Smooth muscle cell (in vitro differentiated cells): ENCODE results near the gene ZBTB16. TPM values are rescaled to one million over a fixed set of nuclear protein-coding genes. Genes with fewer than 3 reads are reported as not detected.

Source experiments
- DNase-seq: peaks from one replicate; lab custom pipeline; 2025; ENCODE audit not compliant: unreplicated experiment; lab: John Stamatoyannopoulos, UW
- H2AFZ ChIP-seq: fragments of 200-600 bp; sonication (generic); 2 replicates; pipeline ENCODE4 v1.6.0; 2016; ENCODE audit warnings: antibody characterized with exemption, low read depth, mild to moderate bottlenecking
- H3F3A ChIP-seq: fragments of 200-600 bp; sonication (generic); 2 replicates; pipeline ENCODE4 v1.6.0; 2017; ENCODE audit warnings: antibody characterized with exemption, low read depth
- H3K27ac ChIP-seq: fragments of 200-600 bp; sonication (generic); 2 replicates; pipeline ENCODE4 v1.5.1; 2016; ENCODE audit warnings: low read depth, mild to moderate bottlenecking
- H3K27me3 ChIP-seq: fragments of 200-600 bp; sonication (generic); 2 replicates; pipeline ENCODE4 v1.6.1; 2016; ENCODE audit warnings: low read depth, mild to moderate bottlenecking
- H3K36me3 ChIP-seq: fragments of 200-600 bp; sonication (generic); 2 replicates; pipeline ENCODE4 v1.5.1; 2016; ENCODE audit warnings: low read depth
- H3K4me1 ChIP-seq: fragments of 200-600 bp; sonication (generic); 2 replicates; pipeline ENCODE4 v1.5.1; 2016; ENCODE audit warnings: low read depth
- H3K4me2 ChIP-seq: fragments of 200-600 bp; sonication (generic); 2 replicates; pipeline ENCODE4 v1.6.0; 2016; ENCODE audit warnings: mild to moderate bottlenecking
- H3K4me3 ChIP-seq: fragments of 200-600 bp; sonication (generic); 2 replicates; pipeline ENCODE4 v1.5.1; 2016; ENCODE audit warnings: mild to moderate bottlenecking
- H3K79me2 ChIP-seq: fragments of 200-600 bp; sonication (generic); 2 replicates; pipeline ENCODE4 v1.6.0; 2016; ENCODE audit warnings: low read depth, mild to moderate bottlenecking
- H3K9ac ChIP-seq: fragments of 200-600 bp; sonication (generic); 2 replicates; pipeline ENCODE4 v1.6.0; 2016; ENCODE audit warnings: low read depth
- H3K9me3 ChIP-seq: fragments of 200-600 bp; sonication (generic); replicated peaks from 2 replicates; pipeline ENCODE4 v1.5.1; 2016; ENCODE audit warnings: low read depth
- H4K20me1 ChIP-seq: fragments of 200-600 bp; sonication (generic); 2 replicates; pipeline ENCODE4 v1.6.0; 2016; ENCODE audit warnings: low read depth
- WGBS: methylation state at CpG from one replicate; pipeline ENCODE4 v1.1.7; 2016; ENCODE audit warnings: low lambda C conversion rate; 5-methylcytosine and 5-hydroxymethylcytosine counted together
- polyA plus RNA-seq: library from polyadenylated mRNA; unstranded; fragments of >200 nt; fragmentation: Nextera tagmentation; extraction: Ambion mirVana; gene quantifications from 2 replicates; pipeline ENCODE4 v1.2.1, GENCODE V29; 2016
- total RNA-seq: library from RNA; depleted of rRNA; stranded (reverse); fragments of >200 nt; gene quantifications from 2 replicates; pipeline ENCODE4 v1.2.3, GENCODE V29; 2014
- TF ChIP-seq, protein P1 (sequence below): fragments of 200-600 bp; sonication (generic); IDR thresholded peaks from 2 replicates; pipeline ENCODE4 v1.5.1; 2017; ENCODE audit warnings: borderline replicate concordance, mild to moderate bottlenecking, antibody characterized with exemption; ENCODE audit not compliant: insufficient read depth, poor library complexity, severe bottlenecking

ZBTB16 gene
- total and polyA plus RNA-seq, 2 experiments from 2014 or later: not detected

DNA sequence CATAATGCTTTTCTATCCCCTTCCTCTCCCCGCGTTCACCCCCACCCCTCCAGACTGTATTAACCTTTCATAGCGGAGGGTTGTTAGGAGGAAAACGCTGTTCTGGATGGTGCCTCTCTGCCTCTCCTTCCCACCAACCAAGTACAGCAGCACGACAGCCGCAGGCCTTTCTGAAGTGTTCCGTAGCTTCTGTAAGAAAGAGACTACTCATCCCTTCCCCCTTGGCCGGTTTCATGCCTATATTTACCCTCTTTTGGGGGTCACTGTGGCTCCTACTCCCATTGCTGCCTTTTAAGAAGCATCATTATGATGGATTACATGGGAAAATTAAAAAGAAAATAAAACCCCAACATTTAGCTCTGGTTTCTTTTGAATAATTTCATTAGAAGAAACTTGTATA is 46.5 kb downstream of the ZBTB16 start:
- WGBS: 90% methylated on average over 8 of the region's 8 CpGs

DNA sequence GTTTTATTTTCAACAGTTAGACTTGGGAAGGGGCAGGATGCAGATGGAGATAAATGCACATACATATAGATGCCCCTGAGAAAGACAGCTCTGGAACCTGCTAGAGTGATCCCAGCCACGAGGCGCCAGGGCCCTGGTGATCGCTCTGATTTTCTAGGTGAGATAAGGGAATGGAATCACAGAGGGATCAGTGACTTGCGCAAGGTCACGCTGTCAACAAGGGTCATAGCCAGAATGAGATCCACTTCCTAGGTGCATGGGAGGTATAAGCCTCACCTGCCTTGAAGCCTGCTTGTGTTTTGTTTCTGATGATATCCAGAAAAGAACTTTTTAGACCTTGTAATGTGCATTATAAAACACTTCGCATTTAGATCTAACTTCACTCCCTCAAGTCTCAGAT is 47.5 kb downstream of the ZBTB16 start:
- H3F3A ChIP-seq: no peaks in the 10 kb centered on the region
- H2AFZ ChIP-seq: no peak overlapping the region
- H3K9me3 ChIP-seq: no peaks in the 10 kb centered on the region
- no peaks in the 10 kb centered on the region for H3K79me2 ChIP-seq
- no peaks in the 10 kb centered on the region for H3K36me3 ChIP-seq
- 91% methylated on average over 6 of the region's 6 CpGs for WGBS
- H3K4me1 ChIP-seq: peaks cover 30% of the 10 kb centered on the region
- no peak for DNase-seq
- TF ChIP-seq, protein P1, sequence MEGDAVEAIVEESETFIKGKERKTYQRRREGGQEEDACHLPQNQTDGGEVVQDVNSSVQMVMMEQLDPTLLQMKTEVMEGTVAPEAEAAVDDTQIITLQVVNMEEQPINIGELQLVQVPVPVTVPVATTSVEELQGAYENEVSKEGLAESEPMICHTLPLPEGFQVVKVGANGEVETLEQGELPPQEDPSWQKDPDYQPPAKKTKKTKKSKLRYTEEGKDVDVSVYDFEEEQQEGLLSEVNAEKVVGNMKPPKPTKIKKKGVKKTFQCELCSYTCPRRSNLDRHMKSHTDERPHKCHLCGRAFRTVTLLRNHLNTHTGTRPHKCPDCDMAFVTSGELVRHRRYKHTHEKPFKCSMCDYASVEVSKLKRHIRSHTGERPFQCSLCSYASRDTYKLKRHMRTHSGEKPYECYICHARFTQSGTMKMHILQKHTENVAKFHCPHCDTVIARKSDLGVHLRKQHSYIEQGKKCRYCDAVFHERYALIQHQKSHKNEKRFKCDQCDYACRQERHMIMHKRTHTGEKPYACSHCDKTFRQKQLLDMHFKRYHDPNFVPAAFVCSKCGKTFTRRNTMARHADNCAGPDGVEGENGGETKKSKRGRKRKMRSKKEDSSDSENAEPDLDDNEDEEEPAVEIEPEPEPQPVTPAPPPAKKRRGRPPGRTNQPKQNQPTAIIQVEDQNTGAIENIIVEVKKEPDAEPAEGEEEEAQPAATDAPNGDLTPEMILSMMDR: no peak
- no peak overlapping the region for H3K27ac ChIP-seq
- no peak overlapping the region for H3K9ac ChIP-seq
- H3K4me3 ChIP-seq: no peak overlapping the region
- H3K27me3 ChIP-seq: peaks cover 16% of the 10 kb centered on the region
- H3K4me2 ChIP-seq: no peak overlapping the region
- H4K20me1 ChIP-seq: no peaks in the 10 kb centered on the region

More for the DNA sequence above, 46.5 kb downstream of the ZBTB16 start:
- DNase-seq: no peak
- Histone ChIP-seq H3K4me2 (no peak overlapping the region), H3K9me3 (no peaks in the 10 kb centered on the region), H3K27ac (no peak overlapping the region), H3F3A (no peaks in the 10 kb centered on the region), H3K4me1 (peaks cover 20% of the 10 kb centered on the region), H3K36me3 (no peaks in the 10 kb centered on the region), H3K4me3 (no peak overlapping the region), H2AFZ (no peak overlapping the region), H4K20me1 (no peaks in the 10 kb centered on the region), H3K9ac (no peak overlapping the region), H3K27me3 (peaks cover 15% of the 10 kb centered on the region), H3K79me2 (no peaks in the 10 kb centered on the region)
- TF ChIP-seq, protein P1: no peak

DNA sequence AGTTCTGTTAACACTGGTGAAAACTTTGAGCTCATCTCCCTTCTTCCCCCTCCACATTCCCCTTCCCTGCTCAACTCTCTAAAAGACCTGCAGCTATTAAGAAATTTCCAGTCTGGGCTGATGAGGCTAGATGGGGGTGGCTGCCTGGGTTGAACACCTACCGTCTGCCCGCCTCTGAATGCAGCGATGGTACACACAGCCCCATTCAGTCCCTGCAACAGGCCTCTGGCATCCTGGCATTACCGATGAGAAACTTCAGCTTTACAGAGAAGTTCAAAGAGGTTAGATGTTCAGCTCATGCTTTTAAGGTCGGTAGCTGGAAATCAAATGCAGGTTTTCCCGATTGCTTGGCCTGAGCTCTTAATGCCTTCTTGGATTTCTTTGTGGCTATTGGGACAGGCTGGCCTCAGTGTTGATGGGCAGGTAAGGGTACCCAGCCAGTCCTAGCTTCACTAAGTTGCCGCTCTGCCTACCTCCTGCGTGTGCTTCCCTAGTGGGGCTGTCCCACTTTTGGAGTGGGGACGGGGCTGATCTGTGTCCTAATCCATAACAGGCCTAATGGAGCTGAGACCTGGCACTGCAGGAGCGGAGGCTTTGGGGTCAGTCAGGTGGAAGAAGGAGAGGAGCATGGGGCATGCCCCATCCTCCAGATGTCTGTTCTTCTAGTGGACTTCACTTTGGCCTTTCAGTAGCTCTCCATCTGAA is 49.1 kb downstream of the ZBTB16 start:
- WGBS: 93% methylated on average over 10 of the region's 10 CpGs
- Histone ChIP-seq H3K4me2 (no peak overlapping the region), H3K79me2 (no peaks in the 10 kb centered on the region)

More for the DNA sequence above, 49.1 kb downstream of the ZBTB16 start:
- no peak overlapping the region for H2AFZ ChIP-seq
- no peaks in the 10 kb centered on the region for H3F3A ChIP-seq
- H3K9ac ChIP-seq: no peak overlapping the region
- no peak overlapping the region for H3K27ac ChIP-seq
- no peak for DNase-seq
- no peaks in the 10 kb centered on the region for H3K9me3 ChIP-seq
- peaks cover 32% of the 10 kb centered on the region for H3K27me3 ChIP-seq
- peaks cover 26% of the 10 kb centered on the region for H3K4me1 ChIP-seq
- TF ChIP-seq, protein P1: no peak
- H4K20me1 ChIP-seq: no peaks in the 10 kb centered on the region
- H3K36me3 ChIP-seq: no peaks in the 10 kb centered on the region
- H3K4me3 ChIP-seq: no peak overlapping the region
